CD14-positive monocyte (primary cell): ENCODE data around the gene ARHGAP15. TPM values are rescaled to one million over a fixed set of nuclear protein-coding genes. Genes with fewer than 3 reads are reported as not detected.

Experiments used
- DNase-seq, 3 donors: peaks; one replicate each; pipeline ENCODE4 v3.0.0-alpha.2; 2011 to 2022
- H2AFZ ChIP-seq: 2 replicates; pipeline ENCODE4 v1.6.0; 2012; ENCODE audit warnings: mild to moderate bottlenecking, low read depth, low read length, inconsistent platforms; ENCODE audit not compliant: insufficient read depth, poor library complexity, severe bottlenecking
- H3K27ac ChIP-seq, 2 donors: 1 replicate in 1 of 2; 2 replicates in 1 of 2; pipeline ENCODE4 v1.5.1; 2012 to 2013; ENCODE audit warnings: low read length in 2 of 2, control low read depth in 1 of 2, inconsistent platforms in 1 of 2, low read depth in 1 of 2, mild to moderate bottlenecking in 1 of 2
- H3K27me3 ChIP-seq, 2 donors: one replicate each; pipeline versions ENCODE4 v1.6.0 to v1.6.1; 2011 to 2013; ENCODE audit warnings: low read length in 2 of 2; ENCODE audit not compliant: control insufficient read depth in 2 of 2, insufficient read depth in 2 of 2
- H3K36me3 ChIP-seq, 2 donors: replicated peaks in 1 of 2; 1 replicate in 1 of 2; 2 replicates in 1 of 2; pipeline versions ENCODE4 v1.5.1 to v1.6.1; 2012 to 2013; ENCODE audit warnings: low read length in 2 of 2, control low read depth in 1 of 2, inconsistent platforms in 1 of 2, mild to moderate bottlenecking in 1 of 2; ENCODE audit not compliant: insufficient read depth in 2 of 2, control insufficient read depth in 1 of 2
- H3K4me1 ChIP-seq, 2 donors: 1 replicate in 1 of 2; 2 replicates in 1 of 2; pipeline versions ENCODE4 v1.5.1 to v1.6.1; 2012 to 2013; ENCODE audit warnings: low read length in 2 of 2, control low read depth in 1 of 2, inconsistent platforms in 1 of 2, mild to moderate bottlenecking in 1 of 2, moderate library complexity in 1 of 2; ENCODE audit not compliant: insufficient read depth in 2 of 2, control insufficient read depth in 1 of 2
- H3K4me2 ChIP-seq: replicated peaks from 2 replicates; pipeline ENCODE3; 2012; ENCODE audit warnings: low read length, moderate library complexity, mild to moderate bottlenecking; ENCODE audit not compliant: poor library complexity, severe bottlenecking; ENCODE audit errors: extremely low read depth
- H3K4me3 ChIP-seq, 3 experiments: fragments of 200-600 bp in 1 of 3; sonication (generic) in 1 of 3; replicated peaks in 1 of 3; 1 replicate in 2 of 3; 2 replicates in 1 of 3; pipeline ENCODE4 v1.5.1; 2011 to 2013; ENCODE audit warnings: low read length in 3 of 3, mild to moderate bottlenecking in 3 of 3, control low read depth in 2 of 3, low read depth in 2 of 3, inconsistent platforms in 1 of 3, moderate library complexity in 1 of 3
- H3K79me2 ChIP-seq: 2 replicates; pipeline ENCODE4 v1.6.0; 2012; ENCODE audit warnings: mild to moderate bottlenecking, control low read depth, inconsistent platforms, low read length, moderate library complexity; ENCODE audit not compliant: insufficient read depth
- H3K9ac ChIP-seq: 2 replicates; pipeline ENCODE4 v1.6.0; 2017; ENCODE audit warnings: low read length, mild to moderate bottlenecking; ENCODE audit not compliant: insufficient read depth, poor library complexity, severe bottlenecking
- H3K9me3 ChIP-seq, 2 donors: replicated peaks in 1 of 2; 1 replicate in 1 of 2; 2 replicates in 1 of 2; pipeline versions ENCODE4 v1.5.1 to v1.6.1; 2012 to 2013; ENCODE audit warnings: low read length in 2 of 2, control low read depth in 1 of 2; ENCODE audit not compliant: control insufficient read depth in 1 of 2, insufficient read depth in 1 of 2
- H4K20me1 ChIP-seq: 2 replicates; pipeline ENCODE4 v1.6.0; 2012; ENCODE audit warnings: mild to moderate bottlenecking, low read length, control low read depth, moderate library complexity; ENCODE audit not compliant: insufficient read depth
- H3K27ac Mint-ChIP-seq, 7 donors: one replicate each; pipeline ENCODE4 v1.8.0; 2020; ENCODE audit warnings: mild to moderate bottlenecking in 7 of 7, mixed read lengths in 7 of 7, moderate library complexity in 6 of 7, inconsistent platforms in 2 of 7
- H3K27me3 Mint-ChIP-seq, 3 donors: one replicate each; pipeline ENCODE4 v1.8.0; 2021 to 2022; ENCODE audit warnings: low read depth in 3 of 3, mild to moderate bottlenecking in 3 of 3, mixed read lengths in 3 of 3, moderate library complexity in 3 of 3, inconsistent platforms in 1 of 3
- H3K36me3 Mint-ChIP-seq, 2 donors: one replicate each; pipeline ENCODE4 v1.8.0; 2020; ENCODE audit warnings: mixed read lengths in 2 of 2, inconsistent platforms in 1 of 2, mild to moderate bottlenecking in 1 of 2
- H3K4me1 Mint-ChIP-seq: one replicate; pipeline ENCODE4 v1.8.0; 2020; ENCODE audit warnings: mild to moderate bottlenecking, mixed read lengths
- H3K4me3 Mint-ChIP-seq, 2 donors: one replicate each; pipeline ENCODE4 v1.8.0; 2020; ENCODE audit warnings: mild to moderate bottlenecking in 2 of 2, mixed read lengths in 2 of 2, moderate library complexity in 1 of 2
- H3K9me3 Mint-ChIP-seq, 7 donors: one replicate each; pipeline ENCODE4 v1.8.0; 2020 to 2022; ENCODE audit warnings: mixed read lengths in 7 of 7, mild to moderate bottlenecking in 6 of 7, moderate library complexity in 6 of 7, inconsistent platforms in 2 of 7
- CTCF ChIP-seq: fragments of 200-600 bp; IDR thresholded peaks from one replicate; pipeline ENCODE4 v1.8.0; 2022; ENCODE audit warnings: antibody characterized with exemption, mild to moderate bottlenecking
- WGBS: methylation state at CpG from one replicate; pipeline ENCODE4 v1.1.5; 2013; ENCODE audit warnings: missing lambda C conversion rate; ENCODE audit not compliant: insufficient coverage; 5-methylcytosine and 5-hydroxymethylcytosine counted together
- intact Hi-C, 2 donors: fragments of 100-400 bp; cut with micrococcal nuclease; formaldehyde crosslinking; loops; one replicate each; pipeline versions ENCODE4 v1.15.0 to v1.15.1; 2023
- polyA plus RNA-seq, 3 donors: library from polyadenylated mRNA; depleted of rRNA in 1 of 3; unstranded in 2 of 3; stranded (reverse) in 1 of 3; fragments of 300-500 nt in 2 of 3; fragments of >200 nt in 1 of 3; fragmentation: Illumina TruSeq in 2 of 3; gene quantifications; 1 replicate in 2 of 3; 2 replicates in 1 of 3; pipeline ENCODE4 v1.2.3, GENCODE V29; 2012 to 2021

Gene ARHGAP15
- polyA plus RNA-seq, 3 donors: 35.4 to 50.9 (median 50.7) TPM

- H3K27me3 ChIP-seq: no peaks in the 10 kb centered on the region
- no peaks in the 10 kb centered on the region for H3K9me3 ChIP-seq
- peaks cover 2 to 4% of the 10 kb centered on the region in 2 donors for H3K36me3 ChIP-seq
- Mint-ChIP-seq H3K9me3 (no peaks in the 10 kb centered on the region), H3K27me3 (no peaks in the 10 kb centered on the region), H3K36me3 (peaks cover 9 to 10% of the 10 kb centered on the region in 2 donors), H3K27ac (no peak overlapping the region), H3K4me3 (no peak overlapping the region), H3K4me1 (no peaks in the 10 kb centered on the region)
- no peaks in the 10 kb centered on the region for H3K79me2 ChIP-seq
- TF ChIP-seq CTCF: no peak
- no peak overlapping the region for H3K4me2 ChIP-seq
- H3K9ac ChIP-seq: no peak overlapping the region
- H3K4me1 ChIP-seq: no peaks in the 10 kb centered on the region
- DNase-seq: no peak
- no CpG with 5 or more reads among the region's 2 CpGs for WGBS
- no peaks in the 10 kb centered on the region for H4K20me1 ChIP-seq
- H3K27ac ChIP-seq: no peak overlapping the region
- intact Hi-C loops: no loop called here
- H2AFZ ChIP-seq: no peak overlapping the region
- H3K4me3 ChIP-seq: no peak overlapping the region
Measured at GRCh38 chr2:143690235-143690634, 561.0 kb downstream of the ARHGAP15 start.

- intact Hi-C loops: no loop called here
- no peak overlapping the region for H3K4me2 ChIP-seq
- no peak overlapping the region for H3K27ac ChIP-seq
- H3K4me3 ChIP-seq: no peak overlapping the region
- DNase-seq: no peak
- H3K9ac ChIP-seq: no peak overlapping the region
- Mint-ChIP-seq H3K36me3 (peaks cover 9 to 12% of the 10 kb centered on the region in 2 donors), H3K4me3 (no peak overlapping the region), H3K27me3 (no peaks in the 10 kb centered on the region), H3K27ac (peak overlapping the region in 1 of 7 donors; percentile 32), H3K4me1 (no peaks in the 10 kb centered on the region), H3K9me3 (no peaks in the 10 kb centered on the region)
- H3K36me3 ChIP-seq: peaks cover 2 to 4% of the 10 kb centered on the region in 2 donors
- H2AFZ ChIP-seq: no peak overlapping the region
- no peaks in the 10 kb centered on the region for H4K20me1 ChIP-seq
- WGBS: 100% methylated on average over 4 of the region's 4 CpGs
- H3K4me1 ChIP-seq: no peaks in the 10 kb centered on the region
- no peaks in the 10 kb centered on the region for H3K27me3 ChIP-seq
- no peaks in the 10 kb centered on the region for H3K9me3 ChIP-seq
- no peaks in the 10 kb centered on the region for H3K79me2 ChIP-seq
- TF ChIP-seq CTCF: no peak
Measured at GRCh38 chr2:143691121-143691520, 561.9 kb downstream of the ARHGAP15 start.
